HG03108 (cell line): ENCODE measurements around the gene CCNL2.
"Not testable (repeated sequence)": the region's sequence is repeated elsewhere in the genome, so short reads cannot be mapped to it uniquely, and the experiment has no call there.

Experiments
- ATAC-seq: cut with Tn5 transposase; IDR thresholded peaks from one replicate; pipeline ENCODE4 v1.9.1; 2021; ENCODE audit warnings: moderate library complexity; ENCODE audit not compliant: unreplicated experiment

The CCNL2 gene

DNA sequence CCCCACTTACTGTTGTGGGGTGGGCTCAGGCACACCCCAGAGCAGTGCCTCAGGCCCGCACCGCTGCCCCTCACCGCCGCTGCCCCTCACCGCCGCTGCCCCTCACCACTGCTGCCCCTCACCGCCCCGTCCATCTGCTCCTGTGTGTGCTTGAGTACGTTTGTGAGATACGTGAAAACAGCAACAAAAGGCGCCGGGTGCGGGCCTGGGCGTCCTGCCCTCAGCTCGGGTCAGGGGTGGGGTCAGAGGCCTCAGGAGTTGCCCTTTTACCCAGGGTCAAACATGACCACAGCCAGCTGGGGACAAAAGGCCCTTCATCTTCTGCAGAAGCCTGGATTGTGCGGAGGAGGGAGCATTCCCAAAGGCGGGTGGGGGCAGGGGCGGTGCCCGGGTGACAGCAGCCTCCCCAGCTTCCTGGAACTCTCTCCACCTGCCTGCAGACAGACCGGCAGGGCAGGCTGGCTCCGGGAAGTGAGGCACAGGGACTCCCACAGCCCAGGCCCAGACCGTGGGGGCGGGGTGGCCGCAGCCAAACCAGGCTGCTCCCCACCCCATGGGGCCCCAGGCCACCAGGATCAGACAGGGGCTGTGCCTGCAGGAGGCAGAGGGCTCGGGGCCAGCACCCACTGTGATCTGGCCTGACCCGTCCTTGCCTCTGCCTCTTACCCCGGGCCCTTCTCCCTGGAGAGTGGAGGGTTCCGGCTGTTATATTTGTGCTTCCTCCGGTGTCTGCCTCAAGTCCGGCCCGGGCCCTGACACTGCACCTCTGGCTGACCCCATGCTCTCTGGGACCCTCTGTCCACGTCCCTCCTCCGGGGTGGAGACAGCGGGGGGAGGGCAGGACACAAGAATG, 34.0 kb upstream of the CCNL2 start:
- ATAC-seq, result no peak

DNA sequence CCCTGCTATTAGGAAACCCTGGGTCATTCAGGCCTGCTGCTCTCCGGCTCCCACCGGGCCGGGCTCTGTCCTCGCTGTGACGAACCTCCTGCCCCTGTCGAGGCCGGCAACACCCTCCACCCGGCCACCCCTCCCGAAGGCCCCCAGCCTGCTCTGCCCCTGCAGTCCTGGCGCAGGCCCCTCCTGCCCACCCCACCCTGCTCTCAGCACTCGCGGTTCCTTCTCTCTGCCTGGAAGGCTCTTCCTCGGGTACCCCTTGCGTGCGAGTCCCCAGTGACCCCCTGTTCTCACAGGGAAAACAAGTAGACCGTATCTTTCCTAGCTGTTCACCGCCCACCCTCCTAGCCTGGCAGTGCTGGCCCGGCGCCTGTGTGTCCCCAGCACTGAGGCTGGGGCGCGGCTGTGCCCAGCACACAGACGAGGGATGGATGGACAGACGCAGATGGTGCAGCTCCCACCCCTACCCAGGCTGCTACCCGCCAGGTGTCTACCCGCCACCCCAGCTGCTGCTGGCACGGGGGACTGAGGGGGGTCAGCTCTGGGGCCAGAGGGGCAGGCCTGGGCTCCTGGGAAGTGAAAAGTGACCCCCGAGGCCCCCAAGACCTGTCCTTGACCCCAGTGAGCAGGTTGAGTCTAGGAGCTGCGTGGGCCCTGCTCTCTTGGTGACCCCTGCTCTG, 33.3 kb upstream of the CCNL2 start:
- ATAC-seq, result no peak

DNA sequence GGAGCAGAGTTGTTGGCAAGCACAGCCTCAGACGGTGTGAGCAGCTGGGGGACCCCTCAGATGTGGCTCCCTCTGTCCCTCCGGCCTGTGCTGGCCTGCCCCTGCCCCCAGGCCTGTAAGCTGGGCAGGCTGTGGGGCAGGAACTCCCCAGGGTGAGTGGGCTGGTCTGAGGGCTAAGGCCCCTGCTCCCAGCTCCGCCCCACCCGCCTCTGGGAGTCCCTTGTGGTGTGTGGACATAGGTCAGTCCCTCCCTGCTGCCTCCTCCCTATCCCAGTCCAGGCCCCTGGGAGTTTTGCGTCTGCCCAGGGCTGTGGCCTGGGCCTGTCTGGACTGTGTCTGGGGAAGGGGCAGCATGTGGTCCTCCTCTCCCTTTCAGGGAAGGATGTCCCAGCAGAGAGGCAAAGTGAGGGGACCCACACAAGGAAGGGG, 32.7 kb upstream of the CCNL2 start:
- ATAC-seq, result no peak

DNA sequence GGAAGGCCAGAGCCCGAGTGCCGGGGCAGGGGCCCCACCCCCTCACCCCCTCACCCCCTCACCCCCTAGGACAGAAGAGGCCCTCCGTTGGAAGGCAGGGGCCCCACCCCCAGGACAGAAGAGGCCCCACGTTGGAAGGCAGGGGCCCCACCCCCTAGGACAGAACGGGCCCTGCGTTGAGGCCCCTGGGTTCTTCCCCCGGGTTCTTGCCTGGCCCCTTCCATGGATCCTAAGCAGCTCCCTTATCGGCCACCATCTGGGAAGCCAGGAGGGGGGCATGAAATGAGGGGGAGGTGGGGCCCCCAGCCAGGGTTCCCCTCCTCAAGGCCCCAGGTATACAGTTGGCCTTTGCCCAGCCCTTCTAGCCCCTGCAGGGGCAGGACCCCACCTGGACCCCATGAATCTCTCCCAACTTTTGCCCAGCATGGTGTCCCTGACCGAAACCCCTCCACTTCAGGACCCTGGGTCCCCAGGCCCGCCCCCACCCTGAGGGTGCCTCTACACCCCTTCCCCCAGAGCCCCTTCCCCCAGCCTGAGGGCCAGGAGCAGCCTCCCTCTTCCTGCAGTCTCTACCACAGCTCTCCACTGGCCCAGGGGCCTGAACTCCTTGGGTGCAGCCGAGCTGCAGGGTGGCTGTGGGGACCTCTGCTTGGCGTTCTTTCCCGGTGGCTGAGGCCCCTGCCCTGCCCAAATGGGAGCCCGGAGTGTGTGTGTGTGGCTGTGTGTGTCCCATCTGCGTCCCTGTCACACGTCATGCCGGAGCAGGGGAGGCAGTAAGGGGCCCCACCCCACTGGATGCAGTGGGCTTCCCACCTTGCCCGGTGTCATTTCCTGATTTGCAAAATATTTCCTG, 32.1 kb upstream of the CCNL2 start:
- ATAC-seq, result no peak

DNA sequence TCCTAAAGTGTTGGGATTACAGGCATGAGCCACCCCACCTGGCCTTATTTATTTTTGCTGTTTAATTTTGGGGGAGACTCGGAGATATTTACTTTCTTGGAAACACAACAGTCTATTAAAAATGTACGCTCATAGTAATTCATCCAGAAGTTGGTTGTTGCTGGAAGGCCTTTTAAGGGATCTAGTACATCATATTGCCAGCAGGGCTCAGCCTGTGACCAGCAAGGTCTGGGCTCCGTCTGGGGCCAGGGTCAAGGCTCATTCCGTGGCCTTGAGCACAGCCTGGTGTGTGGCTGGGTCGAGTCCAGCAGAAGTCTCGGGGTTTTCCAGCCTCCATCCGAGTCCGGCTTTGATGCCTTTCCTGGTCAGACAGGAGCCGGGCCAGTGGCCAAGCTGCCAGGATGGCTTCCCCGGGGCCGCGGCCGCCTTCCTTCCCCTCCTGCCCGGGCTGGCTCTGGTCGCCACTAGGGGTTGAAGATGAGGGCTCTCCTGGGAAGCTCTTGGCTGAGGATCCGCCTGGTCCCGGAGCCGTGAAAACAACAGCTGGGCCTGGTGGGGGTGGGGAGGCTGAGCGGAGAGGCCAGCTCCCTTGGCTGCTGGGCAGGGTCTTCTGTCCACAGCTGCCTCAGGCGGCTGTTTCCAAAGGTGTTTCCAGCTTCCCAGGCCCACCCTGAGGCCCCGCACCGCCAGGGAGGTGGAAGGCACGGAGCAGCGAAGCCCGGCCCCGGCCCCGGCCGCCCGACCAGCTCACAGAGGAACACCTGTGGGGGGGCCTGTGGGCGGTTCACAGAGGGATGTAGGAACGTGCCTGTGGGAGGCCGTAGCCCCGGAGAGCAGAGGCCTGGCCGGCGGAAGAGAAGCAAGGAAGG, 31.2 kb upstream of the CCNL2 start:
- no peak for ATAC-seq

DNA sequence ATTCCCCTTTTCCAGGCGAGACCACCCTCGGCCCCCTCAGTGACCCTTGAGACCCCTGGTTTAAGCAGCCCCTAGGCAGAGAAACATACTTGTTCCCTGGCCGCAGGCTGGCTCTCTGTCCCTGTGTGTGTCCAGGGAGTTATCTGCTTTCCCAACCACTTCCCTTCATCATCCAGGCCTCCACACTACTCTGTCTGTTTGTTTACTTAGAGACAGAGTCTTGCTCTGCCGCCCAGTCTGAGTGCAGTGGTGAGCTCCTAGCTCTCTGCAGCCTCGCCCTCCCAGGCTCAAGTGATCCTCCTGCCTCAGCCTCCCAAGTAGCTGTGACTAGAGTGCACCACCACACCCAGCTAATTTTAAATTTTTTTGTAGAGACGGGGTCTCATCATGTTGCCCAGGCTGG, 30.5 kb upstream of the CCNL2 start:
- no peak for ATAC-seq

DNA sequence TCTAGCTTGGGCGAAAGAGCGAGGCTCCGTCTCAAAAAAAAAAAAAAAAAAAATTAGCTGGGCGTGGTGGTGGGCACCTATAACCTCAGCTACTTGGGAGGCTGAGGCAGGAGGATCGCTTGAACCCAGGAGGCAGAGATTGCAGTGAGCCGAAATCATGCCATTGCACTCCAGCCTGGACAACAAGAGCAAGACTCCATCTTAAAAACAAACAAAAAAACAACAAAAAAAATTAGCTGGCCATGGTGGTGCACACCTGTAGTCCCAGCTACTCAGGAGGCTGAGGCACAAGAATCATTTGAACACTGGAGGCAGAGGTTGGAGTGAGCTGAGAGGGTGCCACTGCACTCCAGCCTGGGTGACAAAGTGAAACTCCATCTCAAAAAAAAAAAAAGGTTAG, 29.8 kb upstream of the CCNL2 start:
- ATAC-seq, result not testable (repeated sequence)

DNA sequence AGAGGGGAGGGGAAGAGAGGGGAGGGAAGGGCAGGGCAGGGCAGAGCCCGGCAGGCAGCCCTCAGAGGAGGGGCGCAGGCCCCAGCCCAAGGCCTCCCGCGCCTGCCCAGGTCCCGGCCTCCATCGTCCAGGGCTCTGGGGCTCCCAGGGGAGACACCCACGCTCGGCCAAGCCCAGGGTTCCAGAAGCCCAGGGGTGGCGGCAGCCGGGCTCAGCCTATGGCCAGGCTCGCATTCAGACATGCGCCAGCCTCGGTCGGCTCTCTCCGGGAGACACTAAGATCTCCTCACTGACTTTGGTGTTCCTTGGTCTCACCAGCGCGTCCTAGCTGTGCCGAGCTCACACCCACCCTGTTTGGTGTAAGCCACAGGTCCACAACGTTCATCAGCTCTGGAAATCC, 29.0 kb upstream of the CCNL2 start:
- no peak for ATAC-seq

DNA sequence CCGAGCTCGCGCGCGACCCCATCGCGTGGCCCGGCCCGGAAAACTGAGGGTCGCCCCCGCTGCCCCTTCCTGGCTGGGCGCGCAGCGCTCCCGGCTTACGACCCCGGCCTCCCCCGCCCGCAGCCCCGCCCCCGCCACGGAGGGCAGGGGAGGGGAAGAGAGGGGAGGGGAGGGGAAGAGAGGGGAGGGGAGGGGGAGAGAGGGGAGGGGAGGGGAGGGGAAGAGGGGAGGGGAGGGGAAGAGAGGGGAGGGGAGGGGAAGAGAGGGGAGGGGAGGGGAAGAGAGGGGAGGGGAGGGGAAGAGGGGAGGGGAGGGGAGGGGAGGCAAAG, 28.6 kb upstream of the CCNL2 start:
- ATAC-seq, result no peak

DNA sequence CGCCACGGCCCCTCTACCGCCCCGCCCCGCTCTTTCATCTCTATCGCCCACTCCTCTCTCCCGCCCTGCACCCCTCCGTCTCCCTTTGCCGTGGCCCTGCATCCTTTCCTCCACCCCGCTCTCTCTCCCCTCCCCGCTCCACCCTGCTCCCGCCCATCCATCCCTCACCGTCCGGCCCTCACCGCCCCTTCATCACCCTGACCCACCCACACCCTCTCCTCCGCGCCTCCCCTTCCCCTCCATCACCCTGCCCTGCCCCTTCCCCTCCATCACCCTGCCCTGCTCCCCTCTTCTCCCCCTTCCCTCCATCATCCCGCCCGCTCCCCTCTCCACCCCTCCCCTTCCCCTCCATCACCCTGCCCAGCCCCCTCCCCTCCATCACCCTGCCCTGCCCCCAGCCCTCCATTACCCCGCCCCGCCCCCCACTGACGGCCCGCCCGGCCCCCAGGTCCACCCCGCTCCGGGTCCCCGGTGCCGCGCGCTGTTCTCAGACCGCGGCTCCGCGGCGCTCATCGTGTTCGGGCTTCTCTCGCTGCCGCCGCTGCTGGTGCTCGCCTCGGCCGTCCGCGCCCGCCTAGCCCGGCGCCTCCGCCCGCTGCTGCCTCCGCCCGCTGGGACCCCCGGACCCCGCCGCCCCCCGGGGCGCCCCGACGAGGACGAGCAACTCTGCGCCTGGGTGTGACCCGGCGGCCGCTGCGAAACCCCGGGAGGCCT, 28.1 kb upstream of the CCNL2 start:
- ATAC-seq, result no peak

DNA sequence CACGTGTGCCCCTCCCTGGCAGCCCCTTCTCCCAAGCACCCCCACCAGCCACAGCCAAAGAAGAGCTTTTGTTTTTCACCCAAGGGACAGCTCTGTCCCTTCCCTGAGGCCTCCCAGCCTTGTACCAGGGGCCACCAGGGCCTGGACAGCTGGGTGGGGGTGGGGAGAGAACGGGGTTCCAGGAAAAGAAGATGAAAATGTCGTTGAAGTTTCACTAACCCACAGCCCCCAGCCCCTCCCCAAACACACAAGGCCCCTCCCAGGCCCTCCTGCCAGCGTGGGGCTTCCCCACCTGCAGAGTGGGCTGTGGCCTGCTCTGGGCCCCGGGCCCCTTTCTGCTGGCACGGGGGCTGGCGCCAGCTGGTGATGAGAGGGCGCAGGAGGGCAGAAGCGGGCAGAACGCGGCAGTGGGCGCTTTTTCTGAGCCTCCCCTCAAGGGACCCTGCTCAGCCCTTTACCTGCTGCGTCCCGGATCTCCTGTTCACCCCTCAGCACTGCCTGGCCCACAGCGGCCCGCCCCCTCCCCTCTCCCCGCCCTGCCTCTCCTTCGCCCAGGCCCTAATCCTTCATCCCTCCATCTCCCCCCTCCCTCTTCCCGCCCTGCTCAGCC, 27.5 kb upstream of the CCNL2 start:
- ATAC-seq, result no peak

DNA sequence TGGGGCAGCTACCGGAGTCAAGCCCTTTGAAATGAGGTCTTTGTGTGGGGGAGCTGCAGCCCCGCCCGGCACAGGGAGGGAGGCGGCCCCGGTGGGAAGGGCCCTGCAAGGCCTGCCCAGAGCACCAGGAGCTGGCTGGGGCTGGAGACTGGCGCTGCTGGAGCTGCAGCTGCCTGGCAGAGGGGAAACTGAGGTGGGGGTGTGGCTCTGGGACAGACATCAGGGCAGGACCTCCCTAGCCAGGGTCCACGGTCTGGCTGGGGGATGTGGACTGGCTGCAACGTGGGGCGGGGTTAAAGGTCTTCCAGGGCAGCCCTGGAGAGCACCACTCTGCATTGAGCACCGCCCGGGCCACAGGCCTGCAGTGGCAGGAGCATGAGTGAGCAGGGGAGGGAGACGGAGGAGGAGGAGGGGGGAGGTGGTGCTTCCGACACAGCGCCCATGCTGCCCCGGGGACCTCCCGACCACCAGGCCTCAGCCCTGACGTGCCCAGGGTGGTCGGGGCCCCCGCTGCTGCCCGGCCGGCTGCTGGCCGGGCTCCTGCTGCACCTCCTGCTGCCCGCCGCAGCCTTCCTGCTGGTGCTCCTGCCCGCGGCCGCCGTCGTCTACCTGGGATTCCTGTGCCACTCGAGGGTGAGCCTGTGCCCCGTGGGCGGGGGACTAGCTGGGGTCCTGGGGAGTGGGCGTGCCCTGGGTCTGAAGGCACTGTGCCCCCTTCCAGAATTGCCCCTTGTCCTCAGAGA, 26.8 kb upstream of the CCNL2 start:
- ATAC-seq, result no peak

DNA sequence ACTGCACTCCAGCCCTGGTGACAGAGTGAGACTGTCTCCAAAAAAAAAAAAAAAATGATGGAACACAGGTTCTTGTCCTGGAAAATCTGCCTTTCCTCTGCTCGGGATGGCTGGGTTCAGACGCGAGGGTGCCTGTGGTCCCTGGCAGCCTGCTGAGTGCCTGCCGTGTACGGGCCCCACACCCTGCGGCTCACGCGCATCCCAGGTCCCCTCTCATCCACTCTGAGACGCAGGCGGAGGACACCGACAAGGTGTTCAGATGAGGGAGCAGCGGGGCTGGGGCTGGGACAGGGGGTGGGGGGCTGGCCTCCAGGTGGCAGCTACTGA, 26.3 kb upstream of the CCNL2 start:
- ATAC-seq, result no peak

DNA sequence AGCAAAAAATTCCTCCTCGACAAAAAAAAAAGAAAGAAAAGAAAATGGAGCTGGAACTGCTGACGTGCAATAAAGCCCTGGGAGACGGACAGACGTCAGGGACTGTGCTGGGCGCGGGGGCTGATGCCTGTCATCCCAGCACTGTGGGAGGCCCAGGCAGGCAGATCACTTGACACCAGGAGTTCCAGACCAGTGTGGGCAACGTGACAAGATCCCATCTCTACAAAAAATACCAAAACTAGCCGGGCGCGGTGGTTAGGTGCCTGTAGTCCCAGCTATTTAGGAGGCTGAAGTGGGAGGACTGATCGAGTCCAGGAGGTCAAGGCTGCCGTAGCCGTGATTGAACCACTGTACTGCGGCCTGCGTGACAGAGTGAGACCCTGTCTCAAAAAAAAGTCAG, 25.6 kb upstream of the CCNL2 start:
- ATAC-seq, result no peak

DNA sequence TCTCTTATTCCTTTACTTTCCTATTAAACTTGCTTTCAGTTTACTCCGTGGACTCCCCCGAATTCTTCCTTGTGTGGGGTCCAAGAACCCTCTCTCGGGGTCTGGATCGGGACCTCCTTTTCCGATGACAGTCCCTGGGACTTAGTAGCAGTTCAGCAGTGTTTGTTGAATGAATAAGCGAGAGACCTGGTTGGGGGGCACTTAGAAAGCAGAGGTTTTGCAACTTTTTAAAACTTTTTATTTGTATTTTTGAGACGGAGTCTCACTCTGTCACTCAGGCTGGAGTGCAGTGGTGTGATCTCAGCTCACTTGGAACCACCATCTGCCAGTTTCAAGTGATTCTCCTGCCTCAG, 24.1 kb upstream of the CCNL2 start:
- no peak for ATAC-seq

DNA sequence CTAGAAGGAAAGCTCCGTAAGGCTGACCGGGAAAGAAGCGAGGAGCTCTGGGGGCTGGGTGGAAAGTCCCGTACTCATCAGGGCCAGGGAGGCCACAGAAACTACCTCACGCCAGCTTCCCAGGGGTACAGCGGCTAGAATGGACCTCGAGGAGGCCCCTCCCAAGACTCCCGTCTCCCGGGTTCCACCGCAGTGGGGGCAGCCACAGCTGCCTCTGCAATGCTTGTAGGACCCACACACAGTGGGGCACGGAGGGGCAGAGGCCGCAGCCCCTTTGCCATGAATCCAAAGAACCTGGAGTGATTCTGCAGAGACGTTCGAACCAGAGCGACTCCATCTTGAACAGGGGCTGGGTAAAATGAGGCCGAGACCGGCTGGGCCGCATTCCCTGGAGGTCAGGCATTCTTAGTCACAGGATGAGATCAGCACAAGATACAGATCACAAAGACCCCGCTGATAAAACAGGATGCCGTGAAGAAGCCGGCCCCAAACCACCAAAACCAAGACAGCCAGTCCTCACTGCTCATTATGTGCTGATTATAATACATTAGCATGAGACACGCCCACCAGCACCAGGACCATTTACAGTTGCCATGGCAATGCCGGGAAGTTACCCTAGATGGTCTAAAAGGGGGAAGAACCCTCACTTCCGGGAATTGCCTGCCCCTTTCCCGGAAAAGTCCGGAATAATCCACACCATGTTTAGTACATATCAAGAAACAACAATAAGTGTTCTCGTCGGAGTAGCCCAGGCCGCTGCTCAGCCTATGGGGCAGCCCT, 23.5 kb upstream of the CCNL2 start:
- ATAC-seq, result no peak

DNA sequence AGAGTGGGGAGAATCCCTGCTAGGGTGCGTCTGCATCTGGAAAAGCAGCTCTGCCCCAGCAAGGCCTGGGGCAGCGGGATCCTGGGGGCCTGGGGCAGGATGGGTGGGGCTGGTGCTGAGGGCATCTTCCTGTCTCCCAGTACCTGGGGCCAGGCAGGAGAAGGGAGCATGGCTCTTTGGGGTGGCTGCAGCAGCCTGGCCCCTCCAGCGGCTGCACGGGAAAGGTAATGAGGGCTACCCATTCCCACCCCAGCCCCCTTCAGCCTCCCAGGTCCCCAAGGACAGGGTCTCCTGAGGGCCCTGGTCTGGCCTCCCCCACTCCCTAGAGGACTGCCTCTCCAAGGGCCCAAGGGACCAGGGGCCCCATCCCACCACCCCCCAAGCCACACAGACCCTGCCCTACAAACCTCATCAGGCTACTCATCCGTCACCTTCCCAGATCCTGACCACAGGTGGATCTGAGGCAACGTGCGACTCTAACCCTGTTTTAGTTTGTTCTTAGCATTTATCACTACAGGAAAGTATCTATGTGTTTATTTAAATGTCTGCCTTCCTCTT, 22.9 kb upstream of the CCNL2 start:
- no peak for ATAC-seq
